GM23338 (cell line): ENCODE measurements around the gene DGKG. TPM values are rescaled to one million over a fixed set of nuclear protein-coding genes. Genes with fewer than 3 reads are reported as not detected.

ENCODE experiments used
- ATAC-seq: fragments of 200-7000 bp; cut with Tn5 transposase; 3 replicates; pipeline ENCODE4 v1.9.1; 2020
- DNase-seq: peaks from one replicate; pipeline ENCODE4 v3.0.0-alpha.2; 2015; ENCODE audit warnings: low spot score
- H2AFZ ChIP-seq: fragments of 200-600 bp; sonication (generic); 2 replicates; pipeline ENCODE4 v1.8.0; 2016; ENCODE audit warnings: antibody characterized with exemption, mild to moderate bottlenecking, moderate library complexity
- H3F3A ChIP-seq: fragments of 200-600 bp; sonication (generic); replicated peaks from 2 replicates; pipeline ENCODE4 v1.8.0; 2017; ENCODE audit warnings: antibody characterized with exemption, mixed run types, low read depth
- H3K27ac ChIP-seq: fragments of 200-600 bp; sonication (generic); 2 replicates; pipeline ENCODE4 v1.6.1; 2016; ENCODE audit warnings: low read depth
- H3K27me3 ChIP-seq: fragments of 200-600 bp; sonication (generic); 2 replicates; pipeline ENCODE4 v1.8.0; 2016; ENCODE audit warnings: mild to moderate bottlenecking, mixed run types, moderate library complexity; ENCODE audit not compliant: insufficient read depth
- H3K36me3 ChIP-seq: fragments of 200-600 bp; sonication (generic); 2 replicates; pipeline ENCODE4 v1.8.0; 2016; ENCODE audit warnings: mild to moderate bottlenecking; ENCODE audit not compliant: insufficient read depth
- H3K4me1 ChIP-seq: fragments of 200-600 bp; sonication (generic); 2 replicates; pipeline ENCODE4 v1.8.0; 2016; ENCODE audit warnings: mild to moderate bottlenecking, moderate library complexity; ENCODE audit not compliant: insufficient read depth
- H3K4me2 ChIP-seq: fragments of 200-600 bp; sonication (generic); 2 replicates; pipeline ENCODE4 v1.7.1; 2017; ENCODE audit warnings: mixed run types
- H3K4me3 ChIP-seq: fragments of 200-600 bp; sonication (generic); 2 replicates; pipeline ENCODE4 v1.6.1; 2016; ENCODE audit warnings: mixed run types
- H3K79me2 ChIP-seq: fragments of 200-600 bp; sonication (generic); replicated peaks from 2 replicates; pipeline ENCODE4 v1.8.0; 2017; ENCODE audit warnings: mild to moderate bottlenecking; ENCODE audit not compliant: insufficient read depth
- H3K9me2 ChIP-seq: fragments of 200-600 bp; sonication (generic); 2 replicates; pipeline ENCODE4 v1.8.0; 2017; ENCODE audit not compliant: insufficient read depth
- H4K20me1 ChIP-seq: fragments of 200-600 bp; sonication (generic); replicated peaks from 2 replicates; pipeline ENCODE4 v1.8.0; 2017; ENCODE audit warnings: mild to moderate bottlenecking; ENCODE audit not compliant: insufficient read depth
- H3K27ac Mint-ChIP-seq: 2 replicates; pipeline ENCODE4 v1.8.0; 2020; ENCODE audit warnings: inconsistent platforms, mild to moderate bottlenecking, moderate library complexity, mixed read lengths
- H3K27me3 Mint-ChIP-seq: 3 replicates; pipeline ENCODE4 v1.8.0; 2022; ENCODE audit warnings: low read depth, mild to moderate bottlenecking, moderate library complexity, mixed read lengths, inconsistent platforms; ENCODE audit not compliant: insufficient read depth, poor library complexity
- H3K36me3 Mint-ChIP-seq: 3 replicates; pipeline ENCODE4 v1.8.0; 2021; ENCODE audit warnings: low read depth, mild to moderate bottlenecking, inconsistent platforms, moderate library complexity, mixed read lengths
- H3K4me1 Mint-ChIP-seq: 3 replicates; pipeline ENCODE4 v1.8.0; 2020; ENCODE audit warnings: mild to moderate bottlenecking, inconsistent platforms, mixed read lengths
- H3K4me3 Mint-ChIP-seq: 3 replicates; pipeline ENCODE4 v1.8.0; 2021; ENCODE audit warnings: moderate library complexity, mild to moderate bottlenecking, inconsistent platforms, mixed read lengths
- H3K9me3 Mint-ChIP-seq: 3 replicates; pipeline ENCODE4 v1.8.0; 2020; ENCODE audit warnings: moderate library complexity, mild to moderate bottlenecking, inconsistent platforms, mixed read lengths
- CREB1 ChIP-seq: fragments of 250-450 bp; sonication (Bioruptor Pico); IDR thresholded peaks from 2 replicates; pipeline ENCODE4 v1.5.0; 2020; ENCODE audit warnings: low read depth, mild to moderate bottlenecking, moderate library complexity
- ETS1 ChIP-seq: IDR thresholded peaks from 2 replicates; pipeline ENCODE4 v1.6.1; 2016; ENCODE audit warnings: antibody characterized with exemption
- EZH2 ChIP-seq: fragments of 200-600 bp; sonication (generic); IDR thresholded peaks from one replicate; pipeline ENCODE4 v1.8.0; 2017; ENCODE audit warnings: antibody characterized with exemption, mild to moderate bottlenecking, low read depth; ENCODE audit not compliant: unreplicated experiment
- NANOG ChIP-seq: IDR thresholded peaks from 2 replicates; pipeline ENCODE4 v1.6.1; 2016; ENCODE audit warnings: antibody characterized with exemption, borderline replicate concordance
- POLR2AphosphoS5 ChIP-seq: IDR thresholded peaks from 2 replicates; pipeline ENCODE4 v1.6.1; 2016; ENCODE audit warnings: antibody characterized with exemption, low read depth
- STAT1 ChIP-seq: IDR thresholded peaks from one replicate; pipeline ENCODE4 v1.6.1; 2016; ENCODE audit warnings: antibody characterized with exemption; ENCODE audit not compliant: unreplicated experiment
- ZNF114 ChIP-seq: fragments of 250-450 bp; sonication (Bioruptor Pico); IDR thresholded peaks from 2 replicates; pipeline ENCODE4 v1.5.0; 2020; ENCODE audit warnings: mild to moderate bottlenecking, moderate library complexity
- ZNF462 ChIP-seq: fragments of 250-450 bp; sonication (Bioruptor Pico); IDR thresholded peaks from 2 replicates; pipeline ENCODE4 v1.5.0; 2020; ENCODE audit warnings: mild to moderate bottlenecking, moderate library complexity
- polyA plus RNA-seq: library from polyadenylated mRNA; unstranded; fragments of >200 nt; fragmentation: Nextera tagmentation; extraction: Ambion mirVana; gene quantifications from 2 replicates; pipeline ENCODE4 v1.2.1, GENCODE V29; 2016
- total RNA-seq: library from RNA; depleted of rRNA; stranded (reverse); fragments of >200 nt; shearing (Covaris generic); gene quantifications from 2 replicates; pipeline ENCODE4 v1.2.3, GENCODE V29; 2014

The DGKG gene
- total and polyA plus RNA-seq, 2 experiments from 2014 or later: 0.14 to 0.31 TPM

GRCh38 chr3:186108941-186109865 is 252.8 kb downstream of the DGKG start, which contains the start of gene ETV5:
TSS of gene ETV5 (minus strand) at chr3:186109089. CDS start at chr3:186105868, 3,221 bp downstream.
- Histone ChIP-seq H3K79me2 (peaks cover 25% of the 10 kb centered on the region), H4K20me1 (0 out of 2 replicates have a peak, but pooled peaks cover 12% of the 10 kb centered on the region), H3K4me1 (peaks cover 23% of the 10 kb centered on the region), H3K9me2 (no peaks in the 10 kb centered on the region), H3K4me3 (peak within 1 kb of the TSS; percentile 87), H3F3A (peaks cover 9% of the 10 kb centered on the region), H3K36me3 (0 out of 2 replicates have a peak, but pooled peaks cover 3% of the 10 kb centered on the region), H3K4me2 (peak within 1 kb of the TSS; percentile 95), H2AFZ (peak within 1 kb of the TSS; percentile 53), H3K27ac (peak within 1 kb of the TSS; percentile 82), H3K27me3 (peaks cover 67% of the 10 kb centered on the region)
- peaks cover 12% of the 10 kb centered on the region; the same call in 2 of the 3 replicates for H3K36me3 Mint-ChIP-seq
- peaks cover 33% of the 10 kb centered on the region for H3K4me1 Mint-ChIP-seq
- TF ChIP-seq EZH2 (peak; percentile 26), POLR2AphosphoS5 (peak; percentile 87), STAT1 (no peak), CREB1 (CRISPR knock-in tag) (peak; percentile 16; the same call in 1 of the 2 replicates)
- H3K9me3 Mint-ChIP-seq: no peaks in the 10 kb centered on the region; the same call in 2 of the 3 replicates
- H3K27ac Mint-ChIP-seq: peak within 1 kb of the TSS; percentile 95
- DNase-seq (peak; percentile 99), ATAC-seq (peak; percentile 86)
- H3K4me3 Mint-ChIP-seq: peak within 1 kb of the TSS; percentile 94
- peaks cover 52% of the 10 kb centered on the region for H3K27me3 Mint-ChIP-seq

GRCh38 chr3:186108106-186108940 is 253.7 kb downstream of the DGKG start:
- Mint-ChIP-seq H3K9me3 (no peaks in the 10 kb centered on the region; the same call in 2 of the 3 replicates), H3K4me1 (peaks cover 40% of the 10 kb centered on the region), H3K27ac (peak overlapping the region; percentile 95), H3K27me3 (peaks cover 45% of the 10 kb centered on the region), H3K36me3 (peaks cover 21% of the 10 kb centered on the region; the same call in 2 of the 3 replicates), H3K4me3 (peak overlapping the region; percentile 94)
- Histone ChIP-seq H3K79me2 (peaks cover 25% of the 10 kb centered on the region), H3F3A (peaks cover 9% of the 10 kb centered on the region), H2AFZ (peak overlapping the region; percentile 53; the same call in 1 of the 2 replicates), H3K4me1 (peaks cover 32% of the 10 kb centered on the region), H4K20me1 (0 out of 2 replicates have a peak, but pooled peaks cover 12% of the 10 kb centered on the region), H3K27me3 (peaks cover 58% of the 10 kb centered on the region), H3K9me2 (no peaks in the 10 kb centered on the region), H3K4me2 (peak overlapping the region; percentile 95), H3K4me3 (peak overlapping the region; percentile 87), H3K36me3 (0 out of 2 replicates have a peak, but pooled peaks cover 3% of the 10 kb centered on the region), H3K27ac (peak overlapping the region; percentile 82)
- DNase-seq (peak; percentile 89), ATAC-seq (peak; percentile 20)
- TF ChIP-seq ETS1 (no peak), ZNF114 (CRISPR knock-in tag) (no peak), NANOG (no peak), ZNF462 (no peak), CREB1 (CRISPR knock-in tag) (no peak), STAT1 (no peak)
